GM23248 (cell line): ENCODE measurements around the gene ZNF773.

Experiments
- EZH2 ChIP-seq: fragments of 200-600 bp; sonication (generic); IDR thresholded peaks from 2 replicates; pipeline ENCODE4 v1.6.1; 2018; ENCODE audit warnings: antibody characterized with exemption, mild to moderate bottlenecking; ENCODE audit not compliant: insufficient read depth, poor library complexity, severe bottlenecking
- EZH2phosphoT487 ChIP-seq: fragments of 200-600 bp; sonication (generic); IDR thresholded peaks from 2 replicates; pipeline ENCODE4 v1.6.1; 2018; ENCODE audit warnings: antibody characterized with exemption, moderate library complexity, mild to moderate bottlenecking, low read depth; ENCODE audit not compliant: insufficient read depth

- no peak for TF ChIP-seq EZH2
- TF ChIP-seq EZH2phosphoT487 = no peak
Observed at GRCh38 chr19:57506163-57506562, 6.4 kb downstream of the ZNF773 start.
